HG02852 (cell line): ENCODE measurements around the gene REPS2.

Experiments used
- ATAC-seq: cut with Tn5 transposase; IDR thresholded peaks from one replicate; pipeline ENCODE4 v1.9.1; 2021; ENCODE audit warnings: mild to moderate bottlenecking, moderate library complexity; ENCODE audit not compliant: unreplicated experiment

REPS2 gene

DNA sequence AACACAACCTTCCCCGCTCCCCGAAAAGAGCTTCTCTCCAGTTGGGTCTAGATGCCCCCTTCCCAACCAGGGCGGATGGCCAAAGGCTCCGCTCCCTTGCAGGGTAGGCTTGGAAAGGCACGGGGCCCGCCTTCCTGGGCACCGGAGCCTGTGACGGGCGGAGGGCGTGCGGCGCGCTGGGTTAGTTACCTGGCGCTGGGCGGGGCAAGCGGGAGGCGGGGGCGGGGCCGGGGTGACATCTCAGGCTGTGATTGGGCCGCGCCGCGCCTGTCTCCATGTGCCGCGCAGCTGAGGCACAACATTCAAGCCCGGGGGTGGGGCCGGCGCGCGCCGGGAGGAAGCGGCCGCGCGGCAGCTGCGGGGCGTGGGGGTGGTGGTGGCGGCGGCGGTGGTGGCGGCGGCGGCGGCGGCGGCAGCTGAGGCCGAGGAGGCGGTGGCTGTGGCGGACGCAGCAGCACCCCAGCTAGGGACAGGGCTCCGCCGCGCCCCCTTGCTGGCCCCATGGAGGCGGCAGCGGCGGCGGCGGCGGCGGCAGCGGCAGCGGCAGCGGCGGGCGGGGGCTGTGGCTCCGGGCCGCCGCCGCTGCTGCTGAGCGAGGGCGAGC, at the start of gene REPS2:
Gene REPS2 (plus strand): TSS at position 298 of the 604 bp plus-strand sequence. CDS start 204 bp downstream, at position 502.
- ATAC-seq, result peak; percentile 93

DNA sequence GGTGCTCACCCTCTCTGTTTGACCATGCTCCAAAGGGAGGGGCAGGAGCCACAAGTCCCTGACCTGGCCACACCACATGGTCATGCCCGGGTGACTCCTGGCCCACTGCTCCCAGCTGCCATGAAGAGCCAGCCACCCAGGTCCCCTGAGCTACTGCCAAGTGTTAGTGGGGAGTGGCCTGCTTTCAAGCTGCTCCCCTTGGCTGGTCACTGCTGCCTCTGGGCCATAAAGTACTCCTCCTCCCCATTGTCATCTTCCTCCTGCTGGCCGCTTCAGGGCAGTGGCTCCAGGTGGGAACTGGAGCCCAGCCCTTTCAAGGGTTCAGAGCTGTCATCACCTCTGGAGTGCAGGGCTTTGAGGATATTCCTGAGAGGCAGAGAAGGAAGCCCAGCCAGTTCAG, 49.0 kb upstream of the REPS2 start:
- no peak for ATAC-seq

DNA sequence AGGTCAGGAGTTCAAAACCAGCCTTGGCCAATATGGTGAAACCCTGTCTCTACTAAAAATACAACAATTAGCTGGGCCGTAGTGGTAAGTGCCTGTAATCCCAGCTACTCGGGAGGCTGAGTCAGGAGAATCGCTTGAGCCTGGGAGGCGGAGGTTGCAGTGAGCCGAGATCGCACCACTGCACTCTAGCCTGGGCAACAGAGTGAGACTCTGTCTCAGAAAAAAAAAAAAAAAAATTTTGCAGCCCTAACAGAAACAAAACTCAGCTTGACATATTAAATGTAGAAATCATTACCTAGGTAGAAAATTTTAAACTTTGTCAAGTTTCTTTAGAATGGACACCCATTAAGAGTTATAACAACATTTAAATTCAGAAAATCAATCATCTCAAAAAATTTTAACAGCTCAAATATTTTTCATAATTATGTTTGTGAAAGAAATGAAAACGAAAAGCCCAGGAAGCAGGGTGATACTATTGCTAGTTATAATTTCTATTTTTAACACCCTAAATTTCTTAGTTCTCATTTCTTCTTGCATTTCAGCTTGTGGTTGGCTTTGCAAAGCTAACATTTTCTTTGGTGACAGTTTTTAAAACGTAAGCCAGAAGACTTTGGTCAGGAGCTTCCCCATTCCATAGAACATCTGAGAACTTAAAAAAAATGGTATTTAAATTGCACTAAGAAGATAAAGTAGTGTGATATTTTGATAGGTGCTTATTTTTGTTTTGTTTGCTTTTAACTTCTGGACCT, 43.0 kb upstream of the REPS2 start:
- peak; percentile 75 for ATAC-seq

DNA sequence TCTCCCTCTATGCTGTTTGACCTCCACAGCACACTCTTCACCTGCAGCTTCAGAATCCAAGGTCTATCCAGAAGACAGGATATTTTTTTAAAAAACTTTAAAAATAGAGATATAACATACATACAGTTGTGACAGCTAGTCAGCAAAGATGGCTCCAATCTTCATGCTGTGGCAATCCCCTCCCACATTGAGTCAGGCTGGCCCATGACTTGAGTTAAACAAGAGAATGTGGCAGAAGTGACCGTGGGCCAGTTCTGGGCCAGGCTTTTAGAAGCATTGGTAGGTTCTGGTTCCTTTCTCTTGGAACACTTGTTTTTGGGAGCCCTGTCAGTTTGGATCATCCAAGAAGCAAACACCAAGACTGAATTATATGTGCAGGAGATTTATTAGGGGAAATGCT, 36.1 kb upstream of the REPS2 start:
- ATAC-seq, result no peak

DNA sequence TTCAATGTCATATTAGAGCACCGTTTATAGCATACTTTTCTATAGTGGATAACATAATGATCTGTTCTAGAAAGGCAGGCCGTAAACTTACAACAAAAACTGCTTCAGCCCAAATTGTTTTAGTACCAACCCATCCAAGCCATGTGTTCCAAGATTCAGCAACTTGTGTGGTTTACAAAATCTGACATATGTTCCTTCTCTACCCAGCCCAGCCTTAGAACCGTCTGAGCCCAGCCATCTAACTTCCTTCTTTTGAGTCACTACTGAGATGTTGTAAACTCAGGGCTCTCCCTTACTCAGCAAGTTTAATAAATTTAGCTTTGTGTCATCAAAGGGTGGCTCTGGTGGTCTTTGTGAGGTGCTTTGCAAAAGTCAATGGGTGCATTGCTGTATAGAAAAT, 32.4 kb upstream of the REPS2 start:
- ATAC-seq, result no peak

DNA sequence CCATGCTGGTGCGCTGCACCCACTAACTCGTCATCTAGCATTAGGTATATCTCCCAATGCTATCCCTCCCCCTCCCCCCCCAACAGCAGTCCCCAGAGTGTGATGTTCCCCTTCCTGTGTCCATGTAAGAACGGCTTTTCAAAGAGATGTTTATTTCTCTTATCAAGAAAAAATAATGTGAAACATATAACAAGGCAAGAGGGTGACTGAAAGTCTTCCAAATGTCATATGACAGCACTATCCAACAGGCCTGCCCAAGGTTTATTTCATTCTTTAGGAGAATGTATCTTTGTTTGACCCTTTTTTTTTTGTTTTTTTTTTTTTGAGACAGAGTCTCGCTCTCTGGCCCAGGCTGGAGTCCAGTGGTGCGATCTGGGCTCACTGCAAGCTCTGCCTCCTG, 29.9 kb upstream of the REPS2 start:
- ATAC-seq, result no peak

DNA sequence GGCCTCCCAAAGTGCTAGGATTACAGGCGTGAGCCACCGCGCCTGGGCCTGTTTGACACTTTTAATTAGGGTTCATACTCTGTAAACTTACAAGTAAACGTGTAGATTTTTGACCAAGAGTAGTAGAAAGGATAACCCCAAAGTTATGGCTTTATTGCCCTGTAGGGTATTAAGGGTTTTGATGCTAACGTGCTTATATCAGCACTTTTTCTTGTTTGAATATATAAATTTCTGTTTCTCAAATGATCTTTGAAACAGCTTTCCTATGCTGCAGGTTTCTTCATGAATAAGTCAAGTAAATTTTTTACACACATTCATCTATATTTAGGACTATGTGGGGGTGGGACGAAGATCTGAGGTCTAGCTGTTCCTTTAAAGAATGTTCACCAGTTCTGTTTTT, 29.3 kb upstream of the REPS2 start:
- ATAC-seq, result no peak

DNA sequence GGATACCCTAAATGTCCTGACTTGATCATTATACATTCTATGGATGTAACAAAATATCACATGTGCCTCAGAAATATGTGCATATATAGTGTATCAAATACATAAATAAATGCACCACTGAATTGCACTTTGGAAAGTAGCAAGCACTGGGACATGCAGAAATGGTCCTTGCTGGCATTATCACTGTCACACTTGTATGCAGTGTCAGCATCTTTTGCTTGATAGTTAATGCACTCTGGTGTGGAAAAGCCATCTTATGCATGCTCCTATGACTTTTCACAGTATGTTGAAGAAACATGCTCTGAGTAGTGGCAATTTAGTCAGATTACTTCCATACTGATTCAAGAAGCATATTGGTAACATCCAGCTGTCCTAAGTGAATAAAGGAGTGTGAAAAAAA, 27.5 kb upstream of the REPS2 start:
- ATAC-seq, result no peak

DNA sequence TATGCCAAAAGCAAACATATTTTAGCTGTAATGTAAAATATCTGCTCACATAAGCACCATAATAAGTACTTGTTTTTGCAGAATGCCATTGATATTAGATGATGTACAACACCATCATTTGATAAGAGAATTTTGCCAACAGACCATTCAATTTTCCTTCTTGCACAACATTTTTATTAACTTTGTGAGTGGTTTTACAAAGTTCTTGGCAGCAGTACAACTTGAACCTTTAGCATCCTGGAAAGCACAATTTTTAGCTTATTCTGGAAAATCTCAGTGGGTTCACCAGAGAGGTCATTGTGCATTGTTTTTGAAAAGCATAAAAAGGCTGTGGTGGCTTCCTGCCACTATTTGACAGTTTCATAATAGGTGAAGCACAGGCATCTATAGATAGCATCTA, 26.4 kb upstream of the REPS2 start:
- no peak for ATAC-seq

DNA sequence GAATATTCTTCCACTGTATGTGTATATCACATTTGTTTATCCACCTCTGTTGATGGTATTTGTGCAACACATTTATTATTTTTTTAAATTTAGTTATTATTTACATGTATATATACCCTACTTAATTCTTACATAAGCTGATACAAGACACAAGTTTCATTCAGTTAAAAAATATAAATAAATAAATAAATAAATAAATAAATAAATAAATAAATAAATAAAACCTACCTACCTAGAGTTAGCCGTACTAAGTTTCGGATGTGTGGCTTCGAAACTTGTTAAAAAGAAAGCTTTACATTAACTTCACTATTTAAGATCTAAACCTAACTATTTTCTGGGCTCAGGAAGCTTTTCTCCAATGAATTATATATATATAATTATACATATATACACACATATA, 23.3 kb upstream of the REPS2 start:
- ATAC-seq, result no peak

DNA sequence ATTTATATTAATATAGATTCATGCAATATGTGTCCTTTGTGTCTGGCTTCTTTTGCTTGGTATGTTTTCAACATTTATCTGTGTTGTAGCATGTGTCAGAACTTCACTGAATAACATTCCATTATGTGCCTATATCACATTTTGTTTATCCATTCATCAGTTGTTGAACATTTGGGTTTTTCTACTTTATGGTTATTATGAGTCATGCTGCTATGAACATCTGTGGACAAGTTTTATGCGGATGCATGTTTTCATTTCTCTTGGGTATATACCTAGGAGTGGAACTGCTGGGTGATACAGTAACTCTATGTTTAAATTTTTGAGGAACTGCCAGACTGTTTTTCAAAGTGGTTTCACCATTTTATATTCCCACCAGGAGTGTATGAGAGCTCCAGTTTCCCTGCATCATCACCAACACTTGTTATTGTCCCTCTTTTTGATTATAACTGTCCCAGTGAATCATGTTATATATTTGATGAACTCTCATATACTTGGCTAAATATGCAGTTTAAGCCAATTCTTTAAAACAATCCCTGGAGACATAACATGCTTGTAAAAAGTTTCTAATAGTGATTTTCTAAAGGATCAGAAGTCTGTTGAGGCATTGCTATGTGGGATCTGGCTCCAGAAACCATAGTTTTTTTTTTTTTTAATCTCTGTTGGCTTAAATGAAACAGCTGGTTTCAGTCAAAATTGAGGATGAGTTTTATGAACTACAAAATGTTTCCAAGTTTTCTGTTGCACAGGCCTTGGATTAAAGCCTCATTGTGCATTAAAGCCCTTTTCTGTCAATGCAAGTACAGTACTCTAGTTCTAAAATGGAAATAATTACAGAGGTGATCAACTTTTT, 21.6 kb upstream of the REPS2 start:
- ATAC-seq, result no peak

DNA sequence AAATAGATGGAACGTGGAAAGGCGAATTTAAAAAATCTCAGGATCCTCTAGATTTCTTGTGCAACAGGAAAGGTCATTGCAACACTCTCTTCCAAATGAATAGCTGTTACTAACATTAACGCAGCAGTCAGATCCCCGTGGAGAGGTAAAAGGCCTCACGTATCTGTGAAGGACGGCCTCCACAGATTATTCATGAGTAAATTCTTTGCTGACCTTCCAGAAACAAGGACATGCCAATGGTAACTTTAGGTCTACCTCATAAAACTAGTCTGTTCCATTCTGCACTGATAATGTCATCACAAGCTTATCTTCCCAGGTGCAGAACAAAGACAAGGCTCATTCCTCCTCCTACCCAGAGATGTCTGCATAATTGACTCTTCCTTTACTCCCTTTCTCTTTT, 16.1 kb upstream of the REPS2 start:
- ATAC-seq, result no peak

DNA sequence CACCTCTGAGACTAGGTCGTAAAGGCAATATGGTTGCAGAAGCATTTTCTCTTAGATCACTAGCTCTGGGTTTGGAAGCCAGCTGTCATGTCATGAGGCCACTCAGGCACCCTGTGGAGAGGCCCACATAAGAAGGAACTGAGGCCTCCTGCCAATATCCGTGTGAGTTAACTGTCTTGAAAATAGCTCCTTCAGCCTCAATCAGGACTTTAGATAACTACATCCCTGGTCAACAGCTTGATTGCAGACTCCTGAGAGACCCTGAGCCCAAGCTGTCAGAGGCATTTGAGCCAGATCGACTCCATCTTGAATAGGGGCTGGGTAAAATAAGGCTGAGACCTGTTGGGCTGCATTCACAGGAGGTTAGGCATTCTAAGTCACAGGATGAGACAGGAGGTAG, 15.1 kb upstream of the REPS2 start:
- no peak for ATAC-seq

DNA sequence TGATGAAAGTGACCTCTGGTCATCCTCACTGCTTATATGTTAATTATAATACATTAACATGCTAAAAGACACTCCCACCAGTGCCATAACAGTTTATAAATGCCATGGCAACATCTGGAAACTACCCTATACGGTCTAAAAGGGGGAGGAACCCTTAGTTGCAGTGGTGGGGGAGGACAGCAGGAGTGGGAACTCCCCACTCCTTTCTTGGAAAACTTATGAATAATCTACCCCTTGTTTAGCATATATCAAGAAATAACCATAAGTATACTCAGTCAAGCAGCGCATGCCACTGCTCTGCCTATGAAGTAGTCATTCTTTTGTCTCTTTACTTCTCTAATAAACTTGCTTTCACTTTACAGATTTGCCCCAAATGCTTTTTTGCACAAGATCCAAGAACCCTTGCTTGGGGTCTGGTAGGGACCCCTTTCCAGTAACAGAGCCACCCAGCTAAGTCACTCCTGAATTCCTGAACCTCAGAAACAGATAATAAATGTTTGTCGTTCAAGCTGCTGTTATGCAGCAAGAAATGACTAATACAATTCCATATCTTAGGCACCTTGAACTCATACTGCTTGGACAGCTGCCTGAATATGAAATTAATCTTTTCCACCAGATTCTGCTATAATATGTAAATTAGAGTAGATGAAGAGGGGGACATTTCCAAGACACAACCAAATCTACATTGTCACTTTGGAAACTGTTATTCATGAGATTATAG, 14.4 kb upstream of the REPS2 start:
- ATAC-seq, result no peak

DNA sequence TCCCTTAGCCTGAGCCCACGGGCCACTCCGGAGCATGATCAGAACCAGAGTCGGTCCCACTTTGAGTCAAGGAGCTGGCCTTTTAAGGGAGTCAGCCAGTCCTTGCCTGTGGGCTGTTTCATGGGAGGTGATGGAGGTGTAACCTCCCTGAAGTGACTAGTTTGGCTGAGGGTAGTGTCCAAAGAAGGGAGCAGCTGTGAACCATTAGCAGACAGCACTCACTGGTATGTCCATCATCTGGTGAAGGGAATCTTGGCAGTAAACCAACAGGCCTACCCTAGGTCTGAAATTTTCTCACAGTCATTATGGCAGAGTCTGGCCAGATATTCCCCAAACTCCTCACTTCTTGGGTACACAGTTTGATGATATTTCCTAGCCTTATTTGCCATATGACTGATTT, 12.3 kb upstream of the REPS2 start:
- ATAC-seq, result no peak

DNA sequence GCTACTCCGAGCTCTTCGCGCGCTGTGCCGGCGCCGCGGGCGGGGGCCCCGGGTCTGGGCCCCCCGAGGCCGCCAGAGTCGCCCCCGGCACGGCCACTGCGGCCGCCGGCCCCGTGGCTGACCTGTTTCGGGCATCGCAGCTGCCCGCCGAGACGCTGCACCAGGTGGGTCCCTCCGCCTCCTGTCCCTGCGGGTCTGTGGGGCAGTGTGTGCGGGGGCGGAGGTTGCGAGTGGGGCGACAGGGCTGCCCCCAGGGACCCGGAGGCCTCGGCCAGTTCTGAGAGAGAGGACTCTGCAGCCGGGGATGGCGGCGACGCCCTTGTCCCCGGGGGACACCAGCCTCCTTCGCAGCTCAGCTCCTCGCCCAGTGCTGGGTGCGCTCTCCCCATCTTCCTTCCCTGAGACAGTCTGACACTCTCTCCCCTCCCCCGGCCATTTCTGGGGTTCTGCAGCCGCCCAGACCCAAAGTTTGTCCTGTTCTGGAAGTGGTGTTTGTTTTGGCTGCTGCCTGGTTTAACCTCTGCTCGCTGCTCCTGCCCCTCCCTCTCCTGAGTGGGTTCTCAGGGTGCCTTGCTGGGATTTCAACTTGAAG, 609 bp downstream of the REPS2 start:
- peak; percentile 18 for ATAC-seq

DNA sequence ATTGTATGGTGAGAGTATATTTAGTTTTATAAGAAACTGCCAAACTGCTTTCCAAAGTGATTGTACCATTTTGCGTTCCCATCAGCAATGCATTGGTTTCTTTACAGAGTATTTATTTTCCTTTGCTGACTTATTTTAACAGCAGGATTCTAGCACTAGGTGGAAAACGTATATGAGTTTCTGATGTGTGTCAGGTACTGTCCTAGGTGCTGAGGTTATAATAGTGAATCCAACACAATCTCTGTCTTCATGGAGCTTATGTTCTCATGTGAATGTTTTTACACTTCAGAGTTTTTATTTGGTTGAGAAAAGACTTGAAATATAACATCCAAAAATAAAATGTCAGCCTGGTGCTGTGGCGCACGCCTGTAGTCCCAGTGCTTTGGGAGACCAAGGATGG, 4.0 kb downstream of the REPS2 start:
- ATAC-seq, result no peak

DNA sequence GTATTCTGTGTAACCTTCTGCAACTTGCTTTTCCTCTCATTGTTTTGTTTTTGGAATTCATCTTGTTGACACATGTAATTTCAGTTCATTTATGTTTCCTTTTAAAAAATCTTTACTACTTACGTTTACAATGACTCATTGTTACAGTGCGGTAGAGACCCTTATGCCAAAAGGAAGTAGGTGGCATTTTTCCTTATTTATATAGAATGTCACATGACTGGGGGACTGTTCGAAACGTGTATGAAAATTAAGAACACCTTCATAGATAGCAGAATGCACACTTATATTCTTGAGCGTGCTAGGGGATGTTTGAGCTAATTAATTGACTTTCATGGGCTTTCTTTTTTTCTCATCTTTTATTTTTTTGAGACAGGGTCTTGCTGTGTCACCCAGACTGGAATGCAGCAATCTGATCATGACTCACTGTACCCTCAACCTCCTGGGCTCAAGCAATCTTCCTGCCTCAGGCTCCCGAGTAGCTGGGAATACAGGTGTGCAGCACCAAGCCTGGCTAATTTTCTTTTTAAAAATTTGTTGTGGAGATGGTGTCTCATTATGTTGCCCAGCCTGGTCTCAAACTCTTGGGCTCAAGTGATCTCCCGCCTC, 7.3 kb downstream of the REPS2 start:
- ATAC-seq, result no peak

DNA sequence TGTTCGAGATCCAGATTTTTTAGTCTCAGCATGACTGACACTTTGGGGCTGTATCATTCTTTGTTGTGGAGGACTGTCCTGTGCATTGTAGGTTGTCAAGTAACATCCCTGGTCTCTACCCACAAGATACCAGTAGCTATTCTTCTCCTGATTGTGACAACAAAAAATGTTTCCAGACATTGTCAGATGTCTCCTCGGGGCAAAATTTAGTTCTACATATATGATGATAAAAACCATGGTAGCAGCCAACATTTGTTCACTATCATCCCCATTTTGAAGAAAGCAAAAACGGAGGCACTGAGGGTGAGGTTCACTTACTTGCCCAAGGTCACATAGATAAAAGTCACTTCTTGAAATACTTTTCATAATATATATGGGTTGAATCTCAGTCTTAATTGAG, 11.3 kb downstream of the REPS2 start:
- ATAC-seq, result no peak

DNA sequence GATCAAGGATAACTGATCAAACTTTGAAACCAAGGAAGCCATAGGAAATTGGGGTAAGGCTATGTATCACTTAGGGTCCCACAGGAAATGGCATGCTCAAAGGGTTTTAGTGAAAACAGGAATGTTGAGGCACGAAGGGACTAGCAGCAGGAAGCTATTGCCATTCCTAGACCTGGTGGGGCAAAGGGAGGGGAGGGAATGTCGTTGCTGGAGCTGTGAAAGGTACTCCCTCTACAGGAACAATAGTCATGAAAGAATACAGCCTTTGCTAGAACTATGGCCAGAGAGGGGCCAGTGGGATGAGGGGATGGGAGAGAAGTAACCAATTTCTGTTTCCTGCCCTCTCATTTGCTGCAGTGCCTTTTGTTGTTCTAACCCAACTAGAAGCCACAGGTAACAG, 11.9 kb downstream of the REPS2 start:
- ATAC-seq, result no peak
